ENCODE measurements around the gene SMYD3. TPM values are rescaled to one million over a fixed set of nuclear protein-coding genes. Genes with fewer than 3 reads are reported as not detected.

The SMYD3 gene
- total and polyA plus RNA-seq, 2 donors (not counting 1 experiment from before 2014, with no cell fraction given), result 9.7 to 37.2 TPM

- Mint-ChIP-seq H3K4me3 (no peak overlapping the region), H3K27ac (no peak overlapping the region), H3K27me3 (no peaks in the 10 kb centered on the region), H3K9me3 (ENCODE audit: insufficient read depth) (no peaks in the 10 kb centered on the region), H3K4me1 (no peaks in the 10 kb centered on the region)
- ChIA-PET POLR2A (no interaction called here), CTCF (no interaction called here)
- Histone ChIP-seq H3K4me2 (replicated peaks; ENCODE audit: low read depth, low read length, poor library complexity, severe bottlenecking) (no peak overlapping the region), H3K27me3 (replicated peaks in 1 of 4; ENCODE audit: control extremely low read depth in 1 of 4, control insufficient read depth in 3 of 4, insufficient read depth in 4 of 4, low read length in 3 of 4) (no peaks in the 10 kb centered on the region), H2AFZ (ENCODE audit: insufficient read depth, low read depth, low read length, poor library complexity, severe bottlenecking) (no peak overlapping the region), H3K4me1 (ENCODE audit: control insufficient read depth in 2 of 2, insufficient read depth in 2 of 2, low read length in 2 of 2) (no peaks in the 10 kb centered on the region), H3K4me3 (ENCODE audit: control extremely low read depth in 1 of 5, extremely low read depth in 1 of 5, insufficient read depth in 1 of 5, low read depth in 2 of 5, low read length in 4 of 5) (no peak overlapping the region), H3K79me2 (ENCODE audit: control insufficient read depth, insufficient read depth, low read length) (no peaks in the 10 kb centered on the region), H3K36me3 (replicated peaks in 1 of 2; ENCODE audit: control extremely low read depth in 1 of 2, control insufficient read depth in 1 of 2, extremely low read depth in 1 of 2, insufficient read depth in 2 of 2, low read length in 1 of 2) (no peaks in the 10 kb centered on the region), H3K9me3 (ENCODE audit: control extremely low read depth in 1 of 3, control insufficient read depth in 2 of 3, insufficient read depth in 1 of 3, low read length in 2 of 3) (no peaks in the 10 kb centered on the region), H4K20me1 (ENCODE audit: control insufficient read depth, insufficient read depth, low read length, poor library complexity, severe bottlenecking) (no peaks in the 10 kb centered on the region), H3K27ac (ENCODE audit: low read length in 2 of 2) (no peak overlapping the region), H3K9ac (ENCODE audit: low read length) (no peak overlapping the region)
- ATAC-seq (ENCODE audit: low read depth) (no peak), DNase-seq (no peak)
- intact Hi-C loops (cut with micrococcal nuclease), result no loop called here
- no CpG with 5 or more reads among the region's 3 CpGs for WGBS (ENCODE audit: insufficient coverage)
- no peak for TF ChIP-seq EZH2 (IDR thresholded peaks at IDR 0.05; ENCODE audit: borderline replicate concordance, insufficient read depth, low read depth, low read length, poor library complexity, severe bottlenecking)
- TF ChIP-seq CTCF (IDR thresholded peaks at IDR 0.05), result no peak
These were observed 275.0 kb downstream of the SMYD3 start for GRCh38 chr1:246232126-246232525.

GRCh38 chr1:246226041-246226440, 281.0 kb downstream of the SMYD3 start:
- Histone ChIP-seq H3K4me1 (ENCODE audit: control insufficient read depth in 2 of 2, insufficient read depth in 2 of 2, low read length in 2 of 2) (no peaks in the 10 kb centered on the region), H3K4me3 (ENCODE audit: control extremely low read depth in 1 of 5, extremely low read depth in 1 of 5, insufficient read depth in 1 of 5, low read depth in 2 of 5, low read length in 4 of 5) (no peak overlapping the region), H2AFZ (ENCODE audit: insufficient read depth, low read depth, low read length, poor library complexity, severe bottlenecking) (no peak overlapping the region), H3K9me3 (ENCODE audit: control extremely low read depth in 1 of 3, control insufficient read depth in 2 of 3, insufficient read depth in 1 of 3, low read length in 2 of 3) (peaks cover 0 to 8% (median 0%) of the 10 kb centered on the region in 3 donors), H3K27me3 (replicated peaks in 1 of 4; ENCODE audit: control extremely low read depth in 1 of 4, control insufficient read depth in 3 of 4, insufficient read depth in 4 of 4, low read length in 3 of 4) (no peaks in the 10 kb centered on the region), H3K27ac (ENCODE audit: low read length in 2 of 2) (no peak overlapping the region), H3K4me2 (replicated peaks; ENCODE audit: low read depth, low read length, poor library complexity, severe bottlenecking) (no peak overlapping the region), H3K79me2 (ENCODE audit: control insufficient read depth, insufficient read depth, low read length) (no peaks in the 10 kb centered on the region), H3K9ac (ENCODE audit: low read length) (no peak overlapping the region), H4K20me1 (ENCODE audit: control insufficient read depth, insufficient read depth, low read length, poor library complexity, severe bottlenecking) (no peaks in the 10 kb centered on the region), H3K36me3 (replicated peaks in 1 of 2; ENCODE audit: control extremely low read depth in 1 of 2, control insufficient read depth in 1 of 2, extremely low read depth in 1 of 2, insufficient read depth in 2 of 2, low read length in 1 of 2) (no peaks in the 10 kb centered on the region)
- no peak overlapping the region for H3K4me3 Mint-ChIP-seq
- H3K4me1 Mint-ChIP-seq, result no peaks in the 10 kb centered on the region
- no peak for ATAC-seq (ENCODE audit: low read depth)
- TF ChIP-seq EZH2 (IDR thresholded peaks at IDR 0.05; ENCODE audit: borderline replicate concordance, insufficient read depth, low read depth, low read length, poor library complexity, severe bottlenecking), result no peak
- TF ChIP-seq CTCF (IDR thresholded peaks at IDR 0.05), result no peak
- intact Hi-C loops (cut with micrococcal nuclease), result no loop called here
- no CpG with 5 or more reads among the region's 2 CpGs for WGBS (ENCODE audit: insufficient coverage)
- no peak overlapping the region for H3K27ac Mint-ChIP-seq
- no peaks in the 10 kb centered on the region for H3K9me3 Mint-ChIP-seq (ENCODE audit: insufficient read depth)
- H3K27me3 Mint-ChIP-seq, result no peaks in the 10 kb centered on the region
- DNase-seq, result no peak
- POLR2A ChIA-PET, result no interaction called here
- CTCF ChIA-PET, result no interaction called here
